Panc1 (cell line): ENCODE results near the gene CATSPER4.

ENCODE experiments used
- POLR2AphosphoS5 ChIP-seq: IDR thresholded peaks from 2 replicates; pipeline ENCODE4 v1.6.1; 2012; ENCODE audit warnings: mild to moderate bottlenecking, low read depth, low read length, moderate library complexity
- SIN3A ChIP-seq: IDR thresholded peaks from 2 replicates; pipeline ENCODE4 v1.6.1; 2012; ENCODE audit warnings: low read depth, mild to moderate bottlenecking, low read length, moderate library complexity, borderline replicate concordance; ENCODE audit not compliant: insufficient read depth
- TCF7L2 ChIP-seq: IDR thresholded peaks from 2 replicates; pipeline ENCODE4 v1.6.1; 2011; ENCODE audit warnings: mild to moderate bottlenecking, low read depth, low read length, inconsistent platforms
- TF ChIP-seq, protein P1 (sequence below): fragments of 450-650 bp; IDR thresholded peaks from 2 replicates; pipeline ENCODE4 v1.5.1; 2017; ENCODE audit warnings: mild to moderate bottlenecking

DNA sequence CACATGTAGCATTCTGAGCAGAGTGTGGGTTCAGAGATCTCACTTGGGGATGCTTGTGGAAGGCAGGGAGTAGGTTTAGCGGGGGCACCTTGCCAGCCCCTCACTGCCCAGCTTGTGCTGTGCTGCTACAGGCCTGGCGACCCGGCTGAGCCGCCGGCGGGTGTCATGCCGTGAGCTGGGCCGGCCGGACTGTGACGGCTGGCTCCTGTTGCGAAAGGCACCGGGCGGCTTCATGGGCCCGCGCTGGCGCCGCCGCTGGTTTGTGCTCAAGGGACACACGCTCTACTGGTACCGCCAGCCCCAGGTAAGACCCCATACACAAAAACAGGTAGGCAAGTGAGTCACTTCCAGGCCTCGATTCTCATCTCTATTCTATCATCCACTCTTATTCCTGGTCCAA, 5.5 kb upstream of the CATSPER4 start:
- TF ChIP-seq, protein P1, sequence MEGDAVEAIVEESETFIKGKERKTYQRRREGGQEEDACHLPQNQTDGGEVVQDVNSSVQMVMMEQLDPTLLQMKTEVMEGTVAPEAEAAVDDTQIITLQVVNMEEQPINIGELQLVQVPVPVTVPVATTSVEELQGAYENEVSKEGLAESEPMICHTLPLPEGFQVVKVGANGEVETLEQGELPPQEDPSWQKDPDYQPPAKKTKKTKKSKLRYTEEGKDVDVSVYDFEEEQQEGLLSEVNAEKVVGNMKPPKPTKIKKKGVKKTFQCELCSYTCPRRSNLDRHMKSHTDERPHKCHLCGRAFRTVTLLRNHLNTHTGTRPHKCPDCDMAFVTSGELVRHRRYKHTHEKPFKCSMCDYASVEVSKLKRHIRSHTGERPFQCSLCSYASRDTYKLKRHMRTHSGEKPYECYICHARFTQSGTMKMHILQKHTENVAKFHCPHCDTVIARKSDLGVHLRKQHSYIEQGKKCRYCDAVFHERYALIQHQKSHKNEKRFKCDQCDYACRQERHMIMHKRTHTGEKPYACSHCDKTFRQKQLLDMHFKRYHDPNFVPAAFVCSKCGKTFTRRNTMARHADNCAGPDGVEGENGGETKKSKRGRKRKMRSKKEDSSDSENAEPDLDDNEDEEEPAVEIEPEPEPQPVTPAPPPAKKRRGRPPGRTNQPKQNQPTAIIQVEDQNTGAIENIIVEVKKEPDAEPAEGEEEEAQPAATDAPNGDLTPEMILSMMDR, result no peak
- TF ChIP-seq TCF7L2, result no peak
- TF ChIP-seq SIN3A, result no peak
- TF ChIP-seq POLR2AphosphoS5, result no peak
